GM19463 (cell line): ENCODE results near the gene TCF7L1.
"Not testable (repeated sequence)": the region's sequence is repeated elsewhere in the genome, so short reads cannot be mapped to it uniquely, and the experiment has no call there.

Experiments
- ATAC-seq: cut with Tn5 transposase; IDR thresholded peaks from one replicate; pipeline ENCODE4 v1.9.1; 2021; ENCODE audit warnings: mild to moderate bottlenecking, moderate library complexity; ENCODE audit not compliant: unreplicated experiment

The TCF7L1 gene

GRCh38 chr2:85340034-85340892 lies 207.1 kb downstream of the TCF7L1 start:
- no peak for ATAC-seq

- ATAC-seq, result no peak
Observed at GRCh38 chr2:85341269-85342029, 208.3 kb downstream of the TCF7L1 start.

GRCh38 chr2:85342156-85342555 lies 209.0 kb downstream of the TCF7L1 start:
- ATAC-seq, result no peak

- not testable (repeated sequence) for ATAC-seq
Observed at GRCh38 chr2:85343207-85343895, 210.2 kb downstream of the TCF7L1 start.

DNA sequence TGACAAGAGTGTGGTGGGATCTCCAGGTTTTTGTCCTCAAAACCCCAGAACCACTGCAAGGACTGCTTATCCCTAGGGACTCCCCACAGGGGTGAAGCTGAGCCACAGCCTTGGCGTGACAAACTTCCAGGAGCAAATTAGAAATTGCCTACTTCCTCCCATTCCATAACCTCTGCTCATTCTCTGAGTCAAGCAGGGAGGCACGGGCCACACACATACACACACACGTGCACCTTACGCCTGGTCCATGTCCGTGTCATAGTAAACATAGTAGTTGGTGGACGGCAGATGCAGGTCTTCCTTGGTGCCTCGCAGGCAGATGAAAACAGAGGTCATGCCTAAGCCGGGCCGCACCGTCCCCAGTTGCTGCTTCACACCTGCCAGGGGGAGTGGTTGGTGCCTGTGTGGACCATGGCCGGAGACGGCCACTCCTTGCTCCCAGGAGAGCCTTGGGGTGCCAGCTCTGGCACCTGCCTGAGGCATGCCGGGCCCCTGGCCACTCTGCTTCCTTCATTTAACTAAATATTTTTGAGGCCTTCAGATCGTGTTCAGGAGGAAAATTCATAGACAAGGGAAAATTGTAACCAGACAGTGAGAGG lies 211.3 kb downstream of the TCF7L1 start:
- no peak for ATAC-seq

GRCh38 chr2:85347599-85347998 lies 214.4 kb downstream of the TCF7L1 start:
- ATAC-seq, result no peak

DNA sequence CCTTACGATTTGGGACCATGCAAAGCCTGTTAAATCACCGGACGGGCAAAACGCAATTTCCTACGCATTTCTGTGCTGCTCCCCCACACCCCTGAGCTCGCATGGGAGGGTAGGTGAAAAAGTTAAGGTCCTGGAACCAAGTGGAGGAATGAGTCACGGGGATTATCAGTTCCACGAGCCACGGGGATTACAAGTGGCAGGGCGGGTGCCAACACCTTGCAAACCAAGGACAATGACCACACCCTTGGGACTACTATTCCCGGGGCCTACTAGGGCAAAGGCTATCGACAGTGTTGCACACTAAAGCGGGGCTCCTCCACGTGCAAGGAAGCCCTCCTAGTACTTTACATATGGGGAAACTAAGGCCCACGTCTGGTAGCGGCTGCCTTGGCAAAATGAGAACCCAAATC lies 220.7 kb downstream of the TCF7L1 start:
- peak; percentile 12 for ATAC-seq

DNA sequence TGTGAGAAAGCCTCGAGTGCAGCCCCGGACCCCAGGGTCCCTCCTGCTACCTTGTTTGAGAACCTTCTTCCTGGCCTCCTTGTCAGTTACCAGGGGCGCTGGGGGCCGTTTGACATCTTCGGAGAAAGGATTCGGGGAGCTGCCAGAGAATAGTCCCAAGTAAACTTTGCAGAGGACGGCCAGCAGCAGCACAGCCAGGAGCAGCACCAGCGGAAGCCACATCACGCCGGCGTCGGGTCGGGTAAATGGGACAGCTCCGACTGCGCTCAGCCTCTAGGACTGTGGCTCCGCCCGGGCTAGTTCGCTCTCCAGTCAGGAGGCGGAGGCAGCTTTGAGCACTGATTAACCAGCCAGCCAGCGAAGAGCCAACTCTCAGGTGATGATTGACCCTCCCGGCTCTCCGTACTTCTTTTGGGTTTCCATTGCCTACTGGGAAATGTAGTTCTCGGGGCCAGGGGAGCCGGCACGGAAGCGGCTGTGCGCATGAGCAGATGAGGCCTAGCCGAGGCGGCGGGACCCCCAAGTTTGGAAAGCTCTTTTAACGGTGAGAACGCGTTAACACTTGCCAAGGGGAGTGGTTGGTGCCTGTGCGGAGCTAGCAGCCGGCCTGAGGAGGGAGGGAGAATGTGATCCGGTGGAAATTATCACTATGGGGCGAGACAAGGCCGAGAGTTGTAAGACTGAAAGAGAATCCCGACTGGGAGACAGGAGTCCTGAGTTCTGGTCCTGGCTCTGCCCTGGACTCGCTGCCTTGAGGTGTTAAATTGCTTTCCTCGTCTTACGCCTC lies 221.3 kb downstream of the TCF7L1 start, which contains the start of the genes ELMOD3 and RETSAT:
Gene ELMOD3, plus strand, starts transcription at position 484 of the 787 bp plus-strand sequence. CDS start 2,430 bp downstream, outside the sequence.
Gene RETSAT, minus strand, starts transcription at position 243 of the 787 bp plus-strand sequence. Its CDS starts 21 bp downstream, at position 222.
- ATAC-seq, result peak; percentile 98

DNA sequence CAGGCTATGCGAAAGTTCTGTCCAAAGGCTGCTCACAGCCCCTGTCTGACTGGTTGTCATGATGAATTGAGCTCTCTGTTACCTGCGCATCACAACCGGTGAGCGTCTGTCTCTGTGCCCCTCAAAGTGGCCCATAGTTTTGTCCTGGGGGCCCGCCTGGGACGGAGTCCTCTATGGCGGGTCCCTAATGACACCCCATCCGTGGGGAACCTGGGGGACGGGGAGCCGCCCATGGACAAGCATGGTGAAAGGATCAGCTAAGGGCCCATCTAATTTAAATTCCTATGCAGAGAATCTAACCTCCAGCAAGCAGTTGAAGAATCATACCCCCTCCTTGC lies 221.8 kb downstream of the TCF7L1 start:
- ATAC-seq, result peak; percentile 1

DNA sequence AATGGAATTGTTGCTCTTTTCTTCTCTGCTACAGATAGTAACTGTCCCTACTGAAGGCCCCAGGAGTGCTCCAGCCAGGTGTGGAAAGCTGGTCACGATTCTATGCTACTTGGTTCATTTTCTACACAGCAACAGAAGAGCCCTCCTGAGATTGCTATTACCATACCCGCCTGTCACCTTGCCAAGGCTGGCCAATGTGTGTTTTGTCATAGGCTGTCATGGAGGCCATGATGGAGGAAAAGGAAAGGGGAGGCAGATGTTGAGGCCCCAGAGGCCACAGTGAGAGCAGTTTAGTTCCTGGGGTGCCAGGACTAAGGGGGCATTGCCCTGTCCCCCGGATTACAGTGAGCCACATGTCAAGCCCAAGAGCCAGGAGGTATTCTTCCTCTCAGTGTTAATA lies 222.3 kb downstream of the TCF7L1 start:
- ATAC-seq, result no peak

- ATAC-seq, result no peak
Observed at GRCh38 chr2:85356186-85356585, 223.0 kb downstream of the TCF7L1 start.

DNA sequence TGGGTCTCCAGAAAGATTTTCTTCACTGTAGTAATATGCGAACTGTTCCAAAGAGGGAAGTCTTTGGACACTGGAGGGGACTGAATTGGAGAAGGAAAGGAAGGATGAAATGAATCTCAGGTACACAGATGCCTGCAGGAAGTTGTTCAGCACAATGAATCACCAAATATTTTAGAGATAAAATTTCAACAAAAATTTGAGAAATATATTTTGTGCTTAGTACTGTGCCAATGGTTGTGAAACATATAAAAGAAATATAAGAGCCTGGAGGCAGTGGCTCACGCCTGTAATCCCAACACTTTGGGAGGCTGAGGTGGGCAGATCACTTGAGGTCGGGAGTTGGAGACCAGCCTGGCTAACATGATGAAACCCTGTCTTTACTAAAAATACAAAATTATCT lies 224.5 kb downstream of the TCF7L1 start:
- no peak for ATAC-seq
